ENCODE results near the gene PXDN.
A peak's percentile ranks its signal among the peaks of the same experiment; 100 is the strongest.

- peak in 1 of 3 donors; percentile 25 for TF ChIP-seq POLR2AphosphoS5 (IDR thresholded peaks at IDR 0.05)
- TF ChIP-seq POLR2A (IDR thresholded peaks at IDR 0.05), result no peak
Measured at GRCh38 chr2:1791685-1792435, 47.5 kb upstream of the PXDN start.
